K562 (cell line): ENCODE measurements around the gene OXSR1. TPM values are rescaled to one million over a fixed set of nuclear protein-coding genes. Genes with fewer than 3 reads are reported as not detected.

Source experiments
- ADNP ChIP-seq: fragments of 200-800 bp; sonication (Bioruptor generic); IDR thresholded peaks from 2 replicates; pipeline ENCODE4 v1.6.1; 2016; ENCODE audit warnings: missing genetic modification characterization, missing compliant biosample characterization
- MAFF ChIP-seq: IDR thresholded peaks from 2 replicates; pipeline ENCODE4 v1.6.1; 2012; ENCODE audit warnings: low read length, improper control_type of control experiment
- MAFK ChIP-seq: IDR thresholded peaks from 2 replicates; pipeline ENCODE4 v1.6.1; 2011; ENCODE audit warnings: low read length, improper control_type of control experiment
- NCOA1 ChIP-seq: fragments of 450-650 bp; IDR thresholded peaks from 2 replicates; pipeline ENCODE4 v1.6.1; 2016; ENCODE audit warnings: low read depth
- SMAD1 ChIP-seq: fragments of 150-350 bp; IDR thresholded peaks from 2 replicates; pipeline ENCODE4 v1.6.1; 2014; ENCODE audit warnings: low read length, low read depth; ENCODE audit not compliant: partially characterized antibody
- TSC22D4 ChIP-seq: fragments of 450-650 bp; IDR thresholded peaks from 2 replicates; pipeline ENCODE4 v1.6.1; 2016; ENCODE audit warnings: missing genetic modification characterization, missing biosample characterization, control low read depth
- YBX1 ChIP-seq: fragments of 450-650 bp; IDR thresholded peaks from 2 replicates; pipeline ENCODE4 v1.7.1; 2016; ENCODE audit warnings: mild to moderate bottlenecking
- ZFP36 ChIP-seq: fragments of 150-350 bp; IDR thresholded peaks from 2 replicates; pipeline ENCODE4 v1.6.1; 2018; ENCODE audit warnings: low read length, low read depth; ENCODE audit not compliant: partially characterized antibody
- ZNF165 ChIP-seq: fragments of 250-450 bp; sonication (Bioruptor Pico); IDR thresholded peaks from 2 replicates; pipeline ENCODE4 v1.4.0; 2020; ENCODE audit warnings: borderline replicate concordance
- ZNF316 ChIP-seq: fragments of 450-650 bp; IDR thresholded peaks from 2 replicates; pipeline ENCODE4 v1.6.1; 2016
- ZNF324 ChIP-seq: fragments of 250-450 bp; sonication (Bioruptor Pico); IDR thresholded peaks from 2 replicates; pipeline ENCODE4 v1.4.0; 2020; ENCODE audit warnings: mild to moderate bottlenecking
- ZNF354B ChIP-seq: fragments of 250-450 bp; sonication (Bioruptor Pico); IDR thresholded peaks from 2 replicates; pipeline ENCODE4 v1.4.0; 2020
- polyA plus RNA-seq, 8 experiments: library from polyadenylated mRNA; depleted of rRNA in 4 of 8; stranded (reverse) in 5 of 8; unstranded in 3 of 8; fragments of >200 nt; fragmentation: Nextera tagmentation in 2 of 8; fragmentation: Illumina TruSeq in 1 of 8; extraction: Ambion mirVana in 2 of 8; extraction: Trizol in 1 of 8; gene quantifications; 2 replicates each; pipeline versions ENCODE4 v1.2.1 to v1.2.3, GENCODE V29; 2011 to 2014; ENCODE audit warnings: inconsistent platforms in 1 of 8, missing spikeins in 1 of 8
- total RNA-seq, 7 experiments: library from RNA; depleted of rRNA in 6 of 7; stranded (reverse); fragments of >200 nt in 6 of 7; fragmentation: Illumina TruSeq in 2 of 7; extraction: Trizol in 2 of 7; gene quantifications; 2 replicates each; pipeline versions ENCODE4 v1.2.1 to v1.2.3, GENCODE V29; 2011 to 2021; ENCODE audit warnings: low replicate concordance in 1 of 7
- TF ChIP-seq, protein P1 (sequence below): fragments of 250-450 bp; sonication (Bioruptor Pico); IDR thresholded peaks from 2 replicates; pipeline ENCODE4 v1.8.0; 2022; ENCODE audit warnings: moderate library complexity, mild to moderate bottlenecking, inconsistent platforms
- TF ChIP-seq, protein P2 (sequence below): IDR thresholded peaks from 2 replicates; pipeline ENCODE4 v1.6.1; 2012; ENCODE audit warnings: low read depth, low read length, improper control_type of control experiment, borderline replicate concordance
- TF ChIP-seq, protein P3 (sequence below): sonication (generic); formaldehyde crosslinking; IDR thresholded peaks from 2 replicates; pipeline ENCODE4 v1.8.0; 2022; ENCODE audit warnings: missing genetic modification reagents, mild to moderate bottlenecking, borderline replicate concordance
- TF ChIP-seq, protein P4 (sequence below): fragments of 250-450 bp; sonication (Bioruptor Pico); IDR thresholded peaks from 2 replicates; pipeline ENCODE4 v1.4.0; 2020; ENCODE audit warnings: mild to moderate bottlenecking

OXSR1 gene
- total and polyA plus RNA-seq, 9 of the 15 experiments (the other 6 are each of a cell fraction or from before 2014, with no cell fraction given) = 15.7 to 87.6 (median 48.7) TPM

DNA sequence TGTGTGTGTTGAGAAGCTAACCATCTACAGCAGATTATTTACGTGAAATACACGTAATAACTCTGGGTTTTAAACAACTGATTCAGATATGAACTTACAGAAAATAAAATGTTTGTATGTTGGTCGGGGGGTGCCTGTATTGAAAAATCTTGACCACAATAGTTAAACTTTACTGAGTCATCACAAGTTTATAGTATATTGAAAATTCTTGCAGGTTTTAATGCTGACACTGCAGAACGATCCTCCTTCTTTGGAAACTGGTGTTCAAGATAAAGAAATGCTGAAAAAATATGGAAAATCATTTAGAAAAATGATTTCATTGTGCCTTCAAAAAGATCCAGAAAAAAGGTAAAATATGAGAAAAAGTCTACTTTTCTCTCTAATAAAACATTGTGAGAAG lies 59.0 kb downstream of the OXSR1 start (continued):
- TF ChIP-seq ZNF324 (CRISPR knock-in tag) (no peak), ADNP (no peak), ZFP36 (no peak), MAFK (peak; percentile 97), ZNF354B (CRISPR knock-in tag) (no peak), NCOA1 (no peak), MAFF (peak; percentile 96), YBX1 (no peak), ZNF316 (peak; percentile 97), ZNF165 (CRISPR knock-in tag) (no peak), SMAD1 (no peak), TSC22D4 (tag) (no peak)
- TF ChIP-seq, protein P1, sequence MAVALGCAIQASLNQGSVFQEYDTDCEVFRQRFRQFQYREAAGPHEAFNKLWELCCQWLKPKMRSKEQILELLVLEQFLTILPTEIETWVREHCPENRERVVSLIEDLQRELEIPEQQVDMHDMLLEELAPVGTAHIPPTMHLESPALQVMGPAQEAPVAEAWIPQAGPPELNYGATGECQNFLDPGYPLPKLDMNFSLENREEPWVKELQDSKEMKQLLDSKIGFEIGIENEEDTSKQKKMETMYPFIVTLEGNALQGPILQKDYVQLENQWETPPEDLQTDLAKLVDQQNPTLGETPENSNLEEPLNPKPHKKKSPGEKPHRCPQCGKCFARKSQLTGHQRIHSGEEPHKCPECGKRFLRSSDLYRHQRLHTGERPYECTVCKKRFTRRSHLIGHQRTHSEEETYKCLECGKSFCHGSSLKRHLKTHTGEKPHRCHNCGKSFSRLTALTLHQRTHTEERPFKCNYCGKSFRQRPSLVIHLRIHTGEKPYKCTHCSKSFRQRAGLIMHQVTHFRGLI (CRISPR knock-in tag) = no peak
- TF ChIP-seq, protein P2, sequence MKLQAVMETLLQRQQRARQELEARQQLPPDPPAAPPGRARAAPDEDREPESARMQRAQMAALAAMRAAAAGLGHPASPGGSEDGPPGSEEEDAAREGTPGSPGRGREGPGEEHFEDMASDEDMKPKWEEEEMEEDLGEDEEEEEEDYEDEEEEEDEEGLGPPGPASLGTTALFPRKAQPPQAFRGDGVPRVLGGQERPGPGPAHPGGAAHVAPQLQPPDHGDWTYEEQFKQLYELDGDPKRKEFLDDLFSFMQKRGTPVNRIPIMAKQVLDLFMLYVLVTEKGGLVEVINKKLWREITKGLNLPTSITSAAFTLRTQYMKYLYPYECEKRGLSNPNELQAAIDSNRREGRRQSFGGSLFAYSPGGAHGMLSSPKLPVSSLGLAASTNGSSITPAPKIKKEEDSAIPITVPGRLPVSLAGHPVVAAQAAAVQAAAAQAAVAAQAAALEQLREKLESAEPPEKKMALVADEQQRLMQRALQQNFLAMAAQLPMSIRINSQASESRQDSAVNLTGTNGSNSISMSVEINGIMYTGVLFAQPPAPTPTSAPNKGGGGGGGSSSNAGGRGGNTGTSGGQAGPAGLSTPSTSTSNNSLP = no peak
- TF ChIP-seq, protein P3, sequence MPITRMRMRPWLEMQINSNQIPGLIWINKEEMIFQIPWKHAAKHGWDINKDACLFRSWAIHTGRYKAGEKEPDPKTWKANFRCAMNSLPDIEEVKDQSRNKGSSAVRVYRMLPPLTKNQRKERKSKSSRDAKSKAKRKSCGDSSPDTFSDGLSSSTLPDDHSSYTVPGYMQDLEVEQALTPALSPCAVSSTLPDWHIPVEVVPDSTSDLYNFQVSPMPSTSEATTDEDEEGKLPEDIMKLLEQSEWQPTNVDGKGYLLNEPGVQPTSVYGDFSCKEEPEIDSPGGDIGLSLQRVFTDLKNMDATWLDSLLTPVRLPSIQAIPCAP (CRISPR knock-in tag) = no peak
- TF ChIP-seq, protein P4, sequence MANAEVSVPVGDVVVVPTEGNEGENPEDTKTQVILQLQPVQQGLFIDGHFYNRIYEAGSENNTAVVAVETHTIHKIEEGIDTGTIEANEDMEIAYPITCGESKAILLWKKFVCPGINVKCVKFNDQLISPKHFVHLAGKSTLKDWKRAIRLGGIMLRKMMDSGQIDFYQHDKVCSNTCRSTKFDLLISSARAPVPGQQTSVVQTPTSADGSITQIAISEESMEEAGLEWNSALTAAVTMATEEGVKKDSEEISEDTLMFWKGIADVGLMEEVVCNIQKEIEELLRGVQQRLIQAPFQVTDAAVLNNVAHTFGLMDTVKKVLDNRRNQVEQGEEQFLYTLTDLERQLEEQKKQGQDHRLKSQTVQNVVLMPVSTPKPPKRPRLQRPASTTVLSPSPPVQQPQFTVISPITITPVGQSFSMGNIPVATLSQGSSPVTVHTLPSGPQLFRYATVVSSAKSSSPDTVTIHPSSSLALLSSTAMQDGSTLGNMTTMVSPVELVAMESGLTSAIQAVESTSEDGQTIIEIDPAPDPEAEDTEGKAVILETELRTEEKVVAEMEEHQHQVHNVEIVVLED (CRISPR knock-in tag) = no peak
